NCI-H510A (cell line): ENCODE measurements around the gene ZNF808.
"Not testable (repeated sequence)": the region's sequence is repeated elsewhere in the genome, so short reads cannot be mapped to it uniquely, and the experiment has no call there.

ENCODE experiments used
- DNase-seq: peaks from one replicate; lab custom pipeline; 2025; lab: John Stamatoyannopoulos, UW

The ZNF808 gene

GRCh38 chr19:52527134-52527955 is at the start of gene ZNF808:
Gene ZNF808 (plus strand): TSS chr19:52527668. CDS start chr19:52543285, 15,617 bp downstream.
- peak; percentile 78 for DNase-seq

GRCh38 chr19:52484111-52484743 is 43.2 kb upstream of the ZNF808 start:
- not testable (repeated sequence) for DNase-seq

GRCh38 chr19:52485064-52485463 is 42.4 kb upstream of the ZNF808 start:
- not testable (repeated sequence) for DNase-seq

DNA sequence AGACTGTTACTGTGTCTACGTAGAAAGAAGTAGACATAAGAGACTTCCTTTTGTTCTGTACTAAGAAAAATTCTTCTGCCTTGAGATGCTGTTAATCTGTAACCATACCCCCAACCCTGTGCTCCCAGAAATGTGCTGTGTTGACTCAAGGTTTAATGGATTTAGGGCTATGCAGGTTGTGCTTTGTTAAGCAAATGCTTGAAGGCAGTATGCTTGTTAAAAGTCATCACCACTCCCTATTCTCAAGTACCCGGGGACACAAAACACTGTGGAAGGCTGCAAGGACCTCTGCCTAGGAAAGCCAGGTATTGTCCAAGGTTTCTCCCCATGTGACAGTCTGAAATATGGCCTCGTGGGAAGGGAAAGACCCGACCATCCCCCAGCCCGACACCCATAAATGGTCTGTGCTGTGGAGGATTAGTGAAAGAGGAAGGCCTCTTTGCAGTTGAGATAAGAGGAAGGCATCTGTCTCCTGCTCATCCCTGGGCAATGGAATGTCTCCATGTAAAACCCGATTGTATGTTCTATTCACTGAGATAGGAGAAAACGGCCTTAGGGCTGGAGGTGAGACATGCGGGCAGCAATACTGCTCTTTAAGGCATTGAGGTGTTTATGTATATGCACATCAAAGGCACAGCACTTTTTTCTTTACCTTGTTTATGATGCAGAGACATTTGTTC is 41.8 kb upstream of the ZNF808 start:
- not testable (repeated sequence) for DNase-seq

DNA sequence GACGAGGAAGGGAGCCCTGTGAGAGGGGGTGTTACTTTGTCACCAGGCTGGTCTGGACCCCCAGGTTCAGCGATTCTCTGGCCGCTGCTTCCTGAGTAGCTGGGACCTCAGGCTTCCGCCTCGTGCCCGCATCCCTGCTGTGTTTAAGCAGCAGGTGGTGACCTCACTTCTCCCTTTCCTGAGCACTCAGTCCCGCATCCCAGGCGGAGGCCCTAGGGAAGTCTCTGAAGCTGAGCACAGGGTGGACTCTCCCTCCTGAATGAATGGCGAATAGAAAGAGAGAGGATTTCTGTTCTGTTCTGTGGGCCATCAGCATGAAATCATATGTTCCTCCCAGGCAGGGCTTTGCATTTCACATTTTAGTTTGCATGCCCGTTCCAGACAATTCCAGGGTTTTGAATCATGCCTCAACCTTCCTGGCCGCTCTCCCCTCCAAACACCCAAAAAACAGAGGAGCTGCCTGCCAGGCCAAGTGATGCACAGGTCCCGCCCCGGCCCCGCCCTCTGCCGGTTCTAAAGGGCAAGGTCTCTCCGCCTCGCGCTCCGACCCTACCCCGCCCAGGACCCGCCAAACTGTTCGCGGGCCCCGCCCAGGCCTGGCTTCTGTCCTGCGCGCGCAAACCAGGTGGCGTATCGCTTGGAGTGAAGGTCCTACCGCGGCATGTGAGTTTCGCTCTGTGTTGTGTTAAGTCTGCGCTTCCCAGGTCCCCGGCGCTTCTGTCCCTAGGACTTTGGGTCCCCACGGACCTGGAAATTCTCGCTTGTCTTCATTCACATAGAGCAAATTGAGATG is 35.1 kb upstream of the ZNF808 start:
- no peak for DNase-seq

GRCh38 chr19:52492994-52493470 is 34.4 kb upstream of the ZNF808 start:
- no peak for DNase-seq

GRCh38 chr19:52494518-52494917 is 33.0 kb upstream of the ZNF808 start:
- no peak for DNase-seq

GRCh38 chr19:52498571-52498970 is 28.9 kb upstream of the ZNF808 start:
- no peak for DNase-seq

- not testable (repeated sequence) for DNase-seq
These were observed 27.0 kb upstream of the ZNF808 start for GRCh38 chr19:52500474-52500873.

DNA sequence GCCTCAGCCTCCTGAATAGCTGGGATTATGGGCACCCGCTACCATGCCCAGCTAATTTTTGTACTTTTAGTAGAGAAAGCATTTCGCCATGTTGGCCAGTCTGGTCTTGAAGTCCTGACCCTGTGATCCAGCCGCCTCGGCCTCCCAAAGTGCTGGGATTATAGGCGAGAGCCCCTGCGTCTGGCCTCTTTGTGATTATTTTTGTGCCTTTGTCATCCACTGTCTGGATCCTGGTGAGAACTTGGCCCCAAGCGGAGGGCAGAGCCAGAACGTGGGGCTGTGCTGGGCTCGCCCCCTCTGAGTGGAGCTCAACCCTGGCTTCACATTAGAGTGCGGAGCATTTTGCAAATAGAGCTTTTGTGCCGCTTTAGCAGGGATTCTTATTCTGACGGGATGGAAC is 26.5 kb upstream of the ZNF808 start:
- DNase-seq: not testable (repeated sequence)

DNA sequence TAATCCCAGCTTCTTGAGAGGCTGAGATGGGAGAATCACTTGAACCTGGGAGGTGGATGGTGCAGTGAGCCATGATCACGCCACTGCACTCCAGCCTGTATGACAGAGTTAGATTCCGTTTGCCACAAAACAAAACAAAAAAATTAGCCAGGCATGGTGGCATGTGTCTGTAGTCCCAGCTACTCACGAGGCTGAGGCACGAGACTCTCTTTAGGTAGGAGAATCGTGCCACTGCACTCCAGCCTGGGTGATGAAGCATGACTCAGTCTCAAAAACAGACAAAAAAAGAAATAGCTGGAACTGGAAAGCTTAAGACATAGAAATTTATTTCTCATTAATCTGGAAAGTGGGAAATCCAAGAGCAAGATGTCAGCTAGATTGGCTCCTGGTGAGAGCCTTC is 20.2 kb upstream of the ZNF808 start:
- no peak for DNase-seq

GRCh38 chr19:52516191-52516590 is 11.3 kb upstream of the ZNF808 start:
- DNase-seq: no peak

DNA sequence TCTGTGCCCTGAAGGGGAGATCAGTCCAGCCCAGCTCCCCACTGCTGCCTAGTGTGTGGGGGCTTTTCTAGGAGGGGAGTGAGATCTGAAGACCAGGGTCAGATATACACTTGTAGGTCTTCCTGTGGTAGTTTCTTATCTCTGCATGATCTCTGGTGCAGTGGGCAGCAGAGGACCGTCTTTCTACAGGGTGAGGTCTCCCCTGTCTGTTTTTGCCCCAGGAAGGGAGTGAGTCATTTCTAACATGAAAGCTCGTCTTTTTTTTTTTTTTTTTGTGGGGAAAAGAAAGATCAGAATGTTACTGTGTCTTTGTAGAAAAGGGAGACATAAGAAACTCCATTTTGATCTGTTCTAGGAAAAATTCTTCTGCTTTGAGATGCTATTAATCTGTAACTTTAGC is 8.8 kb upstream of the ZNF808 start:
- DNase-seq: no peak

DNA sequence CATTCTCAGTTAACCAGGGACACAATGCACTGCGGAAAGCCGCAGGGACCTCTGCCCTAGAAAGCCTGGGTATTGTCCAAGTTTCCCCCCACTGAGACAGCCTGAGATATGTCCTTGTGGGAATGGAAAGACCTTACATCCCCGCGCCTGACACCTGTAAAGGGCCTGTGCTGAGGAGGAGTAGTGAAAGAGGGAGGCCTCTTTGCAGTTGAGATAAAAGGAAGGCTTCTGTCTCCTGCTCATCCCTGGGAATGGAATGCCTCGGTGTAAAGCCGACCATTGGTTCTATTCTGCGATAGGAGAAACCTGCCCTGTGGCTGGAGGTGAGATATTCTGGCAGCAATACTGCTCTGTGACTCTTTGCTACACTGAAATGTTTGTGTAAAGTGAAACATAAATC is 8.3 kb upstream of the ZNF808 start:
- not testable (repeated sequence) for DNase-seq

DNA sequence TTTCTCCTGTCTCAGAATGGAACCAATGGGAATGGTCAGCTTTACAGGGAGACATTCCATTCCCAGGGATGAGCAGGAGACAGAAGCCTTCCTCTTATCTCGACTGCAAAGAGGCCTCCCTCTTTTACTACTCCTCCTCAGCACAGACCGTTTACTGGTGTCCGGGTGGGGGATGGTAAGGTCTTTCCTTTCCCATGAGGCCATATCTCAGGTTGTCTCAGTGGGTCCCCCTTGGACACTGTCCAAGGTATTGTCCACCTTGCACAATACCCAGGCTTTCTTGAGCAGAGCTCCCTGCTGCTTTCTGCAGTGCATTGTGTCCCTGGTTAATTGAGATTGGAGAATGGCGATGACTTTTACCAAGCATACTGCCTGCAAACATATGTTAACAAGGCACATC is 7.5 kb upstream of the ZNF808 start:
- DNase-seq: no peak

GRCh38 chr19:52522551-52522950 is 4.9 kb upstream of the ZNF808 start:
- no peak for DNase-seq

DNA sequence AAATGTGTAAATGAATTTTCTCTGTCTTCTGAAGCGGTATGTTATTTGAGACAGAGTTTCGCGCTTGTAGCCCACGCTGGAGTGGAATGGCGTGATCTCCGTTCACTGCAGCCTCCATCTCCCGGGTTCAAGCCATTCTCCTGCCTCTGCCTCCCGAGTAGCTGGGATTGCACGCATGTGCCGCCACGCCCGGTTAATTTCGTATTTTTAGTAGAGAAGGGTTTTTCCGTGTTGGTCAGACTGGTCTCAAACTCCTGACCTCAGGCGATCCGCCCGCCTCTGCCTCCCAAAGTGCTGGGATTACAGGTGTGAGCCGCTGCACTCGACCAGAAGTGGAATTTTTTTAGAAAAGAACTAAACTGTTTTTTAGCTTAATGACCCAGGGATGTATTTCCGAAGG is 3.4 kb upstream of the ZNF808 start:
- no peak for DNase-seq

GRCh38 chr19:52527956-52528351 is 486 bp downstream of the ZNF808 start:
- DNase-seq: no peak

GRCh38 chr19:52532480-52532879 is 5.0 kb downstream of the ZNF808 start:
- DNase-seq: no peak

- no peak for DNase-seq
These were observed 6.4 kb downstream of the ZNF808 start for GRCh38 chr19:52533901-52534300.

DNA sequence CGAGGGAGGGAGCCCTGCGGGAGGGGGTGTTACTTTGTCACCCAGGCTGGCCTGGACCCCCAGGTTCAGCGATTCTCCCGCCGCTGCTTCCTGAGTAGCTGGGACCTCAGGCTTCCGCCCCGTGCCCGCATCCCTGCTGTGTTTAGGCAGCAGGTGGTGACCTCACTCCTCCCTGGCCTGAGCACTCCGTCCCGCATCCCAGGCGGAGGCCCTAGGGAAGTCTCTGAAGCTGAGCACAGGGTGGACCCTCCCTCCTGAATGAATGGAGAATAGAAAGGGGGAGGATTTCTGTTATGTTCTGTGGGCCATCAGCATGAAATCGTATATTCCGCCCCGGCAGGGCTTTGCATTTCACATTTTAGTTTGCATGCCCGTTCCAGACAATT is 7.9 kb downstream of the ZNF808 start:
- not testable (repeated sequence) for DNase-seq
